Glutamatergic neuron (in vitro differentiated cells): ENCODE measurements around the gene B4GALT5. TPM values are rescaled to one million over a fixed set of nuclear protein-coding genes. Genes with fewer than 3 reads are reported as not detected.
"Not testable (repeated sequence)": the region's sequence is repeated elsewhere in the genome, so short reads cannot be mapped to it uniquely, and the experiment has no call there.

Source experiments
- DNase-seq: peaks from one replicate; pipeline ENCODE4 v3.0.0; 2022
- H3K27ac Mint-ChIP-seq: one replicate; pipeline ENCODE4 v1.8.0; 2020; ENCODE audit warnings: mild to moderate bottlenecking, mixed read lengths, inconsistent platforms; ENCODE audit not compliant: unreplicated experiment
- H3K27me3 Mint-ChIP-seq: one replicate; pipeline ENCODE4 v1.8.0; 2020; ENCODE audit warnings: mild to moderate bottlenecking, moderate library complexity, mixed read lengths, inconsistent platforms; ENCODE audit not compliant: unreplicated experiment
- H3K36me3 Mint-ChIP-seq: one replicate; pipeline ENCODE4 v1.8.0; 2020; ENCODE audit warnings: mild to moderate bottlenecking, mixed read lengths, inconsistent platforms; ENCODE audit not compliant: unreplicated experiment
- H3K4me1 Mint-ChIP-seq: one replicate; pipeline ENCODE4 v1.8.0; 2020; ENCODE audit warnings: mild to moderate bottlenecking, low read depth, mixed read lengths, inconsistent platforms; ENCODE audit not compliant: unreplicated experiment
- H3K4me3 Mint-ChIP-seq: one replicate; pipeline ENCODE4 v1.8.0; 2020; ENCODE audit warnings: mild to moderate bottlenecking, mixed read lengths, inconsistent platforms; ENCODE audit not compliant: unreplicated experiment
- H3K9me3 Mint-ChIP-seq: one replicate; pipeline ENCODE4 v1.8.0; 2020; ENCODE audit warnings: mild to moderate bottlenecking, moderate library complexity, mixed read lengths, inconsistent platforms; ENCODE audit not compliant: unreplicated experiment
- total RNA-seq: library from RNA; stranded (reverse); fragmentation: NEBNext Ultra II Directional; extraction: Animal tissue kit (Norgen Biotek cat#: 25700); gene quantifications from one replicate; pipeline ENCODE4 v1.2.1, GENCODE V29; 2021; ENCODE audit not compliant: unreplicated experiment
- TF ChIP-seq, protein P1 (sequence below): fragments of 200-600 bp; sonication (generic); IDR thresholded peaks from one replicate; pipeline ENCODE4 v1.5.0; 2021; ENCODE audit not compliant: partially characterized antibody, unreplicated experiment

Gene B4GALT5
- total RNA-seq, 1 donor from 2014 or later: 61.3 TPM

DNA sequence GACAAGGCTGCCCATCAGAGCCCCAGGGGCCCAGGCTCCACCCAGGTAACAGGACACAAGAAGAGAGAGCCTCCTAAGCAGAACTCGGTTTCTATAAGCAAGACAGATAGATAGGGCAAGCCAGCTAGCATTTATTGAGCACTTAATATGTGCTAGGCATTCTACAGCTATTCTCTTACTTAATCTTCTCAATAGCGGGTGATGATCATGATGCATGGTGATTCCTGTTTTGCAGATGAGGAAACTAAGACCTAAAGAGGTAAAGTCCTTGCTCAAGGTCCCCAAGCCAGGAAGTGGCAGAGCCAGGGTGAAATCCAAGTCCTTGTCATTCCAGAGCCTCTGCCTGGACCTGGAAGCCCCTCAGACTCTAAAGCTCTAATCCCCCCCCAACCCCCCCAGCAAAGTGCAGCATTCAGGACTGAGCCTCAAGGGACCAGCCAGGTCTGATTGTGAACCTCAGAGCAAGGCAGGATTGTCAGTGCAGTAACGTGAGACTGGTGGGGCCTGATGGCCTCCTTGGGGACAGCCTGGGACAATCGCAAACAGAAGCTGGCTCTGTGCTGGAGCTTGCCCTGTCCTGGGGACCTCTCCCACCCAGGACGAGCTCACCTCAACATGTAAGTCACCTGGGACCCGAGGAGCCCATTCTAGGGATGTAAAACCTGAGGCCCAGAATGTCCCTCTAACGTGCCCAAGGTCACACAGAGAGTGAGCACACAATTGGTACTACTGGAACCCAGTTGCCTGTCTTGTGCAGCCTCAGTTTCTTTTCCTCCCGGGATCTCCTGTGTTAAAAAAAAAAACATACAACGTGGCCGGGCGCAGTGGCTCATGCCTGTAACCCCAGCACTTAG is 97.3 kb downstream of the B4GALT5 start:
- peaks cover 5% of the 10 kb centered on the region for H3K9me3 Mint-ChIP-seq
- H3K27ac Mint-ChIP-seq: no peak overlapping the region
- peaks cover 2% of the 10 kb centered on the region for H3K36me3 Mint-ChIP-seq
- no peak overlapping the region for H3K4me3 Mint-ChIP-seq
- no peak for DNase-seq
- H3K4me1 Mint-ChIP-seq: no peaks in the 10 kb centered on the region
- TF ChIP-seq, protein P1, sequence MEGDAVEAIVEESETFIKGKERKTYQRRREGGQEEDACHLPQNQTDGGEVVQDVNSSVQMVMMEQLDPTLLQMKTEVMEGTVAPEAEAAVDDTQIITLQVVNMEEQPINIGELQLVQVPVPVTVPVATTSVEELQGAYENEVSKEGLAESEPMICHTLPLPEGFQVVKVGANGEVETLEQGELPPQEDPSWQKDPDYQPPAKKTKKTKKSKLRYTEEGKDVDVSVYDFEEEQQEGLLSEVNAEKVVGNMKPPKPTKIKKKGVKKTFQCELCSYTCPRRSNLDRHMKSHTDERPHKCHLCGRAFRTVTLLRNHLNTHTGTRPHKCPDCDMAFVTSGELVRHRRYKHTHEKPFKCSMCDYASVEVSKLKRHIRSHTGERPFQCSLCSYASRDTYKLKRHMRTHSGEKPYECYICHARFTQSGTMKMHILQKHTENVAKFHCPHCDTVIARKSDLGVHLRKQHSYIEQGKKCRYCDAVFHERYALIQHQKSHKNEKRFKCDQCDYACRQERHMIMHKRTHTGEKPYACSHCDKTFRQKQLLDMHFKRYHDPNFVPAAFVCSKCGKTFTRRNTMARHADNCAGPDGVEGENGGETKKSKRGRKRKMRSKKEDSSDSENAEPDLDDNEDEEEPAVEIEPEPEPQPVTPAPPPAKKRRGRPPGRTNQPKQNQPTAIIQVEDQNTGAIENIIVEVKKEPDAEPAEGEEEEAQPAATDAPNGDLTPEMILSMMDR: no peak
- H3K27me3 Mint-ChIP-seq: peaks cover 7% of the 10 kb centered on the region

DNA sequence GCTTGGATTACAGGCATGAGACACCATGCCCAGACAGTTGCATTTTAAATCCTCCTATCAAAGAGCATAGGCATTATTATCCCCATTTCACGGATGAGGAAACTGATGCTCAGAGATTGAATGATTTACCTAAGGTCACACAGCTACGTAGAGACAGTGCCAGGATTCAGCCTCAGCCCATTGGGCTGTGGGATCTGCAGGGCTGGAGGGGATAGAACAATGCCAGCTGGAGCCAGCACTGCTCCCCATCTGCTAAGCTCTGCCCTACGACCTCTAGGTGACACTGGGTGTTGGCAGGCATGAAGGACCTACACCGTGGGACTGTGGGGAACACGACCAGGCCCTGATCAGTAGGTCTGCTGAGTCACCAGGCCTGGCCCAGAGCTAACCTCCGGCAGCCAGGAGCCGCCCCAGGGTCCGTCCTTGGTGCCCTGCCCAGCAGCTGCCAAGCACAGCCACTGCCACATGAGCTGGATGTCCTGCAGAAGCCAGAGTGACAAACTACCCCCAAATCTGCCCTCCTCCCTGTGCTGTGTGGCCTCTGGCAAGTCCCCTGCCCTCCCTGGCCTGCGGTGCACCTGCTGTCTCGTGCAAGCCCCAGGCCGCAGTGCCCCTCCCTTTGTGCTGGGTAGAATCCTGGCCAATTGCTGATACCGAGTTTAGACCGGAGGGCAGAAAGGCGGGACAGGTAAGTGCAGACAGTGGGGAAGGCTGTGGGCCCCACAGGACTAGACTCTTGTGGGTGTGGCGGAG is 98.1 kb downstream of the B4GALT5 start:
- peaks cover 4% of the 10 kb centered on the region for H3K9me3 Mint-ChIP-seq
- H3K4me3 Mint-ChIP-seq: no peak overlapping the region
- H3K36me3 Mint-ChIP-seq: no peaks in the 10 kb centered on the region
- no peak for DNase-seq
- TF ChIP-seq, protein P1: no peak
- H3K27ac Mint-ChIP-seq: no peak overlapping the region
- H3K27me3 Mint-ChIP-seq: peaks cover 5% of the 10 kb centered on the region
- H3K4me1 Mint-ChIP-seq: peaks cover 2% of the 10 kb centered on the region

DNA sequence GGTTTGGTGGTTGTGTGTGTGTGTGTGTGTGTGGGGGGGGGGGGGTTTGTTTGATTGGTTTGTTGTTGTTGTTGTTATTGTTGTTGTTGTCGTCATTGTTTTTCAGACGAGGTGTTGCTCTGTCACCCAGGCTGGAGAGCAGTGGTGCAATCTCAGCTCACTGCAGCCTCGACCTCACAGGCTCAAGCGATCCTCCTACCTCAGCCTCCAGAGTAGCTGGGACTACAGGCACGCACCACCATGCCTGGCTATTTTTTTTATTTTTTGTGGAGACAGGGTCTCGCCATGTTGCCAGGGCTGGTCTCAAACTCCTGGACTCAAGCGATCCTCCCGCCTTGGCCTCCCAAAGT is 98.7 kb downstream of the B4GALT5 start:
- not testable (repeated sequence) for H3K4me3 Mint-ChIP-seq, H3K27ac Mint-ChIP-seq, H3K4me1 Mint-ChIP-seq, H3K9me3 Mint-ChIP-seq, H3K27me3 Mint-ChIP-seq, DNase-seq, H3K36me3 Mint-ChIP-seq

DNA sequence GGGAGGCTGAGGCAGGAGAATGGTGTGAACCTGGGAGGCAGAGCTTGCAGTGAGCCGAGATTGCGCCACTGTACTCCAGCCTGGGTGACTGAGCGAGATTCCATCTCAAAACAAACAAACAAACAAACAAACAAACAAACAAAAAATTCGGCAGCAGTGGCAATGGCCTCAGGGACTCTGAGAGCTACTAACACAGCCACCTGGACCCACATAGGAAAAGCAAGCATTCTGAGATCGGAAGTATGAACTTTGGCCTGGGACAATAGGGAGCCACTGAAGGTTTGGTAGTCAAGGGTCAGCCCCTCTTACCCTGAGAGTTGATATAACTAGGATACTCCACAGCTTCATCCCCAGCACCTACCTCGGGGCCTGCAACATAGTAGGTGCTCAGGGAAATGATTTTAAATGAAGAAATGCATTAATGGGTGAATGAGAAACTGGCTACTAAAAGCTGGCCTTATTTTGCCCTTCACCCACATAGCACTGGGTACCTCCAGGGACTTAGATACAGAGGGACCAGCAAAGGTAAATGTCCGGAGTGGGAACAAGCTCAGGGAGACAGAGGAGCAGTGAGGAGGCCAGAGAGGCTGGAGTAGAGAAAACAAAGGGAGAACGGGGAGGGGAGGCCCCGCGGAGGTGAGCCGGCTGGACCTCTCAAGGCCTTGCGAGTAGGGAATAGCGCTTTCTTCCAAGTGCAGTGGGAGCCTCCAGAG is 99.2 kb downstream of the B4GALT5 start:
- no peaks in the 10 kb centered on the region for H3K36me3 Mint-ChIP-seq
- H3K4me3 Mint-ChIP-seq: no peak overlapping the region
- no peak for DNase-seq
- H3K27me3 Mint-ChIP-seq: peaks cover 7% of the 10 kb centered on the region
- H3K9me3 Mint-ChIP-seq: peaks cover 4% of the 10 kb centered on the region
- H3K27ac Mint-ChIP-seq: no peak overlapping the region
- H3K4me1 Mint-ChIP-seq: peaks cover 3% of the 10 kb centered on the region
- TF ChIP-seq, protein P1: no peak

DNA sequence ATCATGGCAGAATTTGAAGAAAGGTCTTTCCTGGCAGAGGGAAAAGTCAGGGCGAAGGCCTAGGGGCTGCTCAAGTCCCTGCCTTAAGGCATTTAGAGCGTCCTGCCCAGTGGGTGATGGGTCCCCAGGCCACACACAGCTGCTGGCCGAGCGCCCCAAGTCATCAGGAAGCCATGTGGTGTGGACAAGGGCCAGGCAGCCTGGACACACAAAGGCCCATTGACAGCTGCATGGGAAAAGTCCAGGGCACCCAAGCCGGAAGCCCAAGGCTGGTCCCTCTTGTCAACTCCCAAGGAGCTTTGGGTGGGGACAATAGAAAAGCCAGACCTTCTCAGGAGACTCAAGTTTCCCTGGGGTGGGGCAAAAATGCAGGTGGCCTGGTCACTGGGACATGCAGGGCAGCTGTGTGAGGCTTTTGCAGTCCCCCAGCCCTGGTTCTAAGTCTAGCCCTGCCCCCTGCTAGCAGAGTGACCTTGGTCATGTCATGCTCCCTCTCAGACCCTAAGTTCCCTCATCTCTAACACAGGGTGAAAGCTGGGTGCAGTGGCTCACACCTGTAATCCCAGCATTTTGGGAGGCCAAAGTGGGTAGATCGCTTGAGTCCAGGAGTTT is 101.4 kb downstream of the B4GALT5 start:
- DNase-seq: no peak
- Mint-ChIP-seq H3K27ac (no peak overlapping the region), H3K4me1 (peaks cover 3% of the 10 kb centered on the region), H3K36me3 (no peaks in the 10 kb centered on the region), H3K27me3 (peaks cover 8% of the 10 kb centered on the region), H3K4me3 (no peak overlapping the region), H3K9me3 (peaks cover 4% of the 10 kb centered on the region)
- TF ChIP-seq, protein P1: no peak

DNA sequence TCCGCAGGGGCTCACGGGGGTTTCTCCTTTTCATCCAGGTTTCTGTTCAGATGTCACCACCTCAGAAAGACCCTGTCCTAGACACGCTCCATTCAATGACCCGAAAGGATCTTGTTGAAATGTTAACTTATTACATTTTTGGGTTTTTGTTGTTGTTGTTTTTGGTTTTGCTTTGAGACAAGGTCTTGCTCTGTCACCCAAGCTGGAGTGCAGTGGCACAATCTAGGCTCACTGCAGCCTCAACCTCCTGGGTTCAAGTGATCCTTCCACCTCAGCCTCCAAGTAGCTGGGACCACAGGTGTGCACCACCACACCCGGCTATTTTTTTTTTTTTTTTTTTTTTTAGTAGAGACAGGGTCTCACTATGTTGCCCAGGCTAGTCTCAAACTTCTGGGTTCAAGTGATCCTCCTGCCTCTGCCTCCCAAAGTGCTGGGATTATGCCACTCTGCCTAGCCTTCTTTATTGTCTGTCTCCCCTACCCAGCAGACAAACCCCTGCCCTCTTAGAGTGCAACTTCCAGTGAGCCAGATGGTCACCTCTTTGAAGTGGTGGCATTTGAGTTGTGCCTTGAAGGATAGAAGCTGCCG is 102.0 kb downstream of the B4GALT5 start:
- DNase-seq, H3K4me1 Mint-ChIP-seq, H3K27ac Mint-ChIP-seq, H3K4me3 Mint-ChIP-seq, H3K9me3 Mint-ChIP-seq, H3K36me3 Mint-ChIP-seq, H3K27me3 Mint-ChIP-seq: not testable (repeated sequence)
